Activated CD8-positive, alpha-beta T cell treated with anti-CD3 and anti-CD28 coated beads for 36 hours (primary cell): Measurements from ENCODE around the gene CTBP2. TPM values are rescaled to one million over a fixed set of nuclear protein-coding genes. Genes with fewer than 3 reads are reported as not detected.

Experiments used
- ATAC-seq: fragments of 200-7000 bp; cut with Tn5 transposase; one replicate; pipeline ENCODE4 v1.10.0; 2021; ENCODE audit warnings: mild to moderate bottlenecking, moderate library complexity
- CTCF ChIA-PET: fragments of 350-600 bp; sonication (Branson Sonifier 250); formaldehyde crosslinking; loops from one replicate; lab custom pipeline; 2021; ENCODE audit warnings: antibody characterized with exemption; lab: Charles Lee
- POLR2A ChIA-PET: fragments of 350-600 bp; sonication (Branson Sonifier 250); formaldehyde crosslinking; loops from one replicate; lab custom pipeline; 2021; ENCODE audit warnings: antibody characterized with exemption; lab: Charles Lee
- DNase-seq: peaks from one replicate; pipeline ENCODE4 v3.0.0-alpha.2; 2020
- H3K27ac Mint-ChIP-seq: one replicate; pipeline ENCODE4 v1.8.0; 2021; ENCODE audit warnings: mild to moderate bottlenecking, mixed read lengths
- H3K27me3 Mint-ChIP-seq: one replicate; pipeline ENCODE4 v1.8.0; 2021; ENCODE audit warnings: mixed read lengths
- H3K36me3 Mint-ChIP-seq: one replicate; pipeline ENCODE4 v1.8.0; 2021; ENCODE audit warnings: low read depth, mixed read lengths
- H3K4me1 Mint-ChIP-seq: one replicate; pipeline ENCODE4 v1.8.0; 2021; ENCODE audit warnings: low read depth, mixed read lengths
- H3K4me3 Mint-ChIP-seq: one replicate; pipeline ENCODE4 v1.8.0; 2021; ENCODE audit warnings: mild to moderate bottlenecking, moderate library complexity, mixed read lengths
- H3K9me3 Mint-ChIP-seq: one replicate; pipeline ENCODE4 v1.8.0; 2021; ENCODE audit warnings: mixed read lengths
- CTCF ChIP-seq: fragments of 200-600 bp; IDR thresholded peaks from one replicate; pipeline ENCODE4 v1.8.0; 2022; ENCODE audit warnings: antibody characterized with exemption, mild to moderate bottlenecking
- intact Hi-C: fragments of 100-400 bp; cut with micrococcal nuclease; formaldehyde crosslinking; loops from one replicate; pipeline ENCODE4 v1.10.0; 2022
- total RNA-seq, 2 experiments: library from RNA; stranded (reverse); gene quantifications; one replicate each; pipeline ENCODE4 v1.2.3, GENCODE V29; 2021

The CTBP2 gene
- total RNA-seq, 2 experiments from 2014 or later: 0.60 to 0.88 TPM

- Mint-ChIP-seq H3K9me3 (no peaks in the 10 kb centered on the region), H3K27me3 (no peaks in the 10 kb centered on the region), H3K4me1 (no peaks in the 10 kb centered on the region), H3K36me3 (no peaks in the 10 kb centered on the region), H3K27ac (no peak overlapping the region), H3K4me3 (no peak overlapping the region)
- POLR2A ChIA-PET: no interaction called here
- CTCF ChIA-PET: interaction anchor here (1.5 kb wide), 1 partner anchor 49 kb away, joined by 3 read pairs; no protein-coding TSS in a partner anchor
- intact Hi-C loops: no loop called here
- ATAC-seq (no peak), DNase-seq (no peak)
- no peak for TF ChIP-seq CTCF
Observed at GRCh38 chr10:125041856-125042506, 118.4 kb downstream of the CTBP2 start.

- ATAC-seq (no peak), DNase-seq (no peak)
- TF ChIP-seq CTCF: no peak
- POLR2A ChIA-PET: no interaction called here
- CTCF ChIA-PET: no interaction called here
- intact Hi-C loops: no loop called here
- Mint-ChIP-seq H3K4me3 (no peak overlapping the region), H3K36me3 (no peaks in the 10 kb centered on the region), H3K4me1 (no peaks in the 10 kb centered on the region), H3K9me3 (no peaks in the 10 kb centered on the region), H3K27me3 (no peaks in the 10 kb centered on the region), H3K27ac (no peak overlapping the region)
Observed at GRCh38 chr10:125039354-125039769, 121.0 kb downstream of the CTBP2 start.

GRCh38 chr10:125038637-125039036 lies 121.7 kb downstream of the CTBP2 start:
- Mint-ChIP-seq H3K27ac (no peak overlapping the region), H3K27me3 (no peaks in the 10 kb centered on the region), H3K36me3 (no peaks in the 10 kb centered on the region), H3K4me3 (no peak overlapping the region), H3K9me3 (no peaks in the 10 kb centered on the region), H3K4me1 (no peaks in the 10 kb centered on the region)
- ChIA-PET CTCF (no interaction called here), POLR2A (no interaction called here)
- intact Hi-C loops: no loop called here
- no peak for TF ChIP-seq CTCF
- DNase-seq (peak; percentile 9), ATAC-seq (no peak)

GRCh38 chr10:125037145-125037877 lies 123.1 kb downstream of the CTBP2 start:
- ATAC-seq (no peak), DNase-seq (no peak)
- intact Hi-C loops: no loop called here
- H3K4me1 Mint-ChIP-seq: no peaks in the 10 kb centered on the region
- H3K9me3 Mint-ChIP-seq: no peaks in the 10 kb centered on the region
- POLR2A ChIA-PET: no interaction called here
- no peak overlapping the region for H3K27ac Mint-ChIP-seq
- no peaks in the 10 kb centered on the region for H3K36me3 Mint-ChIP-seq
- H3K27me3 Mint-ChIP-seq: no peaks in the 10 kb centered on the region
- CTCF ChIA-PET: interaction anchor here (1.6 kb wide), 1 partner anchor 10 kb away, joined by 5 read pairs; no protein-coding TSS in a partner anchor
- H3K4me3 Mint-ChIP-seq: no peak overlapping the region
- no peak for TF ChIP-seq CTCF
